Measurements from ENCODE around the gene COPRS.

COPRS gene

DNA sequence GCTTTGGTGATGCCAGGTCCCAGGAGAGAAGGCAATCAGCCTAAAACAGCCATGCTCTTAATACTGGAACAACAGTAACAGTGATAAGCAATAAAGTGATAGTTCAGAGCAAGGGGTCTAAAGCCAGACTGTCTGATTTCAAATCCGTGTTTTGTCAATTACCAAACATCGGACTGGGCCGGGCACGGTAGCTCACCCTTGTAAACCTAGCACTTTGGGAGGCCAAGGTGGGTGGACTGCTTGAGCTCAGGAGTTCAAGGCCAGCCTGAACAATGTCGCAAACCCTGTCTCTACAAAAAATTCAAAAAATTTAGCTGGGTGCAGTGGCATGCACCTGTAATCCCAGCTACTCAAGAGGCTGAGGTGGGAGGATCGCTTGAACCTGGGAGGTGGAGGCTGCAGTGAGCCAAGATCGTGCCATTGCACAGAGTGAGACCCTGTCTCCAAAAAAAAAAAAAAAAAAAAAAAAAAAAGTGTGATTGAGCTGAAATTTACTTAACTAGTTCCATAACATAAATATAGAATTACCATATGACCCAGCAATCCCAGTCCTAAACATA, 5.1 kb downstream of the COPRS start (continued):
- no peak for TF ChIP-seq ZNF565 (CRISPR knock-in tag; conservative IDR thresholded peaks at IDR 0.05; ENCODE audit: low read depth)

DNA sequence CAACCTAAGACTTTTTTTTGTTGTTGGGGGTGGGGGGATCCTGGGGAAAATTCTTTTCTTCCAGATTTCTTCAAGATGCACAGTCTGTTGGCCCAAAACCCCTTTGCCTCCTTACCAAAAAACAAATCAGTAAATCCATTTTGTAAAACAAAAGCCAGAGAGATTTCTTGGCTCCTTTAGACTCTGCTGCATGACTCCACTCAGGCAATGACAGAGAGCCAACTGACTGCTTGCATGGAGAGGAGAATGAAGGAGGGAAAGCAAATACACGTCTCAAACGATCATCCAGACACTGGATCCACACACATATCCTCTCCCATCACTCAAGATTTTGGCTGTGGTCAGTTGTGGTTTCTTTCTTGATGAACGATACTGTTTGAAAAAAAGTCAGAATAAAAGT, 13.8 kb downstream of the COPRS start:
- TF ChIP-seq ZFP3 (CRISPR knock-in tag; IDR thresholded peaks at IDR 0.05): no peak
- TF ChIP-seq ZC3H10 (CRISPR knock-in tag; IDR thresholded peaks at IDR 0.05): no peak
- TF ChIP-seq SNAI2 (CRISPR knock-in tag; IDR thresholded peaks at IDR 0.05): no peak
- TF ChIP-seq, protein P1, sequence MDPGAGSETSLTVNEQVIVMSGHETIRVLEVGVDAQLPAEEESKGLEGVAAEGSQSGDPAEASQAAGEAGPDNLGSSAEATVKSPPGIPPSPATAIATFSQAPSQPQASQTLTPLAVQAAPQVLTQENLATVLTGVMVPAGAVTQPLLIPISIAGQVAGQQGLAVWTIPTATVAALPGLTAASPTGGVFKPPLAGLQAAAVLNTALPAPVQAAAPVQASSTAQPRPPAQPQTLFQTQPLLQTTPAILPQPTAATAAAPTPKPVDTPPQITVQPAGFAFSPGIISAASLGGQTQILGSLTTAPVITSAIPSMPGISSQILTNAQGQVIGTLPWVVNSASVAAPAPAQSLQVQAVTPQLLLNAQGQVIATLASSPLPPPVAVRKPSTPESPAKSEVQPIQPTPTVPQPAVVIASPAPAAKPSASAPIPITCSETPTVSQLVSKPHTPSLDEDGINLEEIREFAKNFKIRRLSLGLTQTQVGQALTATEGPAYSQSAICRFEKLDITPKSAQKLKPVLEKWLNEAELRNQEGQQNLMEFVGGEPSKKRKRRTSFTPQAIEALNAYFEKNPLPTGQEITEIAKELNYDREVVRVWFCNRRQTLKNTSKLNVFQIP (CRISPR knock-in tag; IDR thresholded peaks at IDR 0.05; ENCODE audit: borderline replicate concordance, low read depth): no peak
- TF ChIP-seq, protein P2, sequence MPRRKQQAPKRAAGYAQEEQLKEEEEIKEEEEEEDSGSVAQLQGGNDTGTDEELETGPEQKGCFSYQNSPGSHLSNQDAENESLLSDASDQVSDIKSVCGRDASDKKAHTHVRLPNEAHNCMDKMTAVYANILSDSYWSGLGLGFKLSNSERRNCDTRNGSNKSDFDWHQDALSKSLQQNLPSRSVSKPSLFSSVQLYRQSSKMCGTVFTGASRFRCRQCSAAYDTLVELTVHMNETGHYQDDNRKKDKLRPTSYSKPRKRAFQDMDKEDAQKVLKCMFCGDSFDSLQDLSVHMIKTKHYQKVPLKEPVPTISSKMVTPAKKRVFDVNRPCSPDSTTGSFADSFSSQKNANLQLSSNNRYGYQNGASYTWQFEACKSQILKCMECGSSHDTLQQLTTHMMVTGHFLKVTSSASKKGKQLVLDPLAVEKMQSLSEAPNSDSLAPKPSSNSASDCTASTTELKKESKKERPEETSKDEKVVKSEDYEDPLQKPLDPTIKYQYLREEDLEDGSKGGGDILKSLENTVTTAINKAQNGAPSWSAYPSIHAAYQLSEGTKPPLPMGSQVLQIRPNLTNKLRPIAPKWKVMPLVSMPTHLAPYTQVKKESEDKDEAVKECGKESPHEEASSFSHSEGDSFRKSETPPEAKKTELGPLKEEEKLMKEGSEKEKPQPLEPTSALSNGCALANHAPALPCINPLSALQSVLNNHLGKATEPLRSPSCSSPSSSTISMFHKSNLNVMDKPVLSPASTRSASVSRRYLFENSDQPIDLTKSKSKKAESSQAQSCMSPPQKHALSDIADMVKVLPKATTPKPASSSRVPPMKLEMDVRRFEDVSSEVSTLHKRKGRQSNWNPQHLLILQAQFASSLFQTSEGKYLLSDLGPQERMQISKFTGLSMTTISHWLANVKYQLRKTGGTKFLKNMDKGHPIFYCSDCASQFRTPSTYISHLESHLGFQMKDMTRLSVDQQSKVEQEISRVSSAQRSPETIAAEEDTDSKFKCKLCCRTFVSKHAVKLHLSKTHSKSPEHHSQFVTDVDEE (CRISPR knock-in tag; IDR thresholded peaks at IDR 0.05): no peak
- TF ChIP-seq, protein P3, sequence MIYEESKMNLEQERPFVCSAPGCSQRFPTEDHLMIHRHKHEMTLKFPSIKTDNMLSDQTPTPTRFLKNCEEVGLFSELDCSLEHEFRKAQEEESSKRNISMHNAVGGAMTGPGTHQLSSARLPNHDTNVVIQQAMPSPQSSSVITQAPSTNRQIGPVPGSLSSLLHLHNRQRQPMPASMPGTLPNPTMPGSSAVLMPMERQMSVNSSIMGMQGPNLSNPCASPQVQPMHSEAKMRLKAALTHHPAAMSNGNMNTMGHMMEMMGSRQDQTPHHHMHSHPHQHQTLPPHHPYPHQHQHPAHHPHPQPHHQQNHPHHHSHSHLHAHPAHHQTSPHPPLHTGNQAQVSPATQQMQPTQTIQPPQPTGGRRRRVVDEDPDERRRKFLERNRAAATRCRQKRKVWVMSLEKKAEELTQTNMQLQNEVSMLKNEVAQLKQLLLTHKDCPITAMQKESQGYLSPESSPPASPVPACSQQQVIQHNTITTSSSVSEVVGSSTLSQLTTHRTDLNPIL (CRISPR knock-in tag; IDR thresholded peaks at IDR 0.05; ENCODE audit: low read depth): no peak
- ATAC-seq: no peak

DNA sequence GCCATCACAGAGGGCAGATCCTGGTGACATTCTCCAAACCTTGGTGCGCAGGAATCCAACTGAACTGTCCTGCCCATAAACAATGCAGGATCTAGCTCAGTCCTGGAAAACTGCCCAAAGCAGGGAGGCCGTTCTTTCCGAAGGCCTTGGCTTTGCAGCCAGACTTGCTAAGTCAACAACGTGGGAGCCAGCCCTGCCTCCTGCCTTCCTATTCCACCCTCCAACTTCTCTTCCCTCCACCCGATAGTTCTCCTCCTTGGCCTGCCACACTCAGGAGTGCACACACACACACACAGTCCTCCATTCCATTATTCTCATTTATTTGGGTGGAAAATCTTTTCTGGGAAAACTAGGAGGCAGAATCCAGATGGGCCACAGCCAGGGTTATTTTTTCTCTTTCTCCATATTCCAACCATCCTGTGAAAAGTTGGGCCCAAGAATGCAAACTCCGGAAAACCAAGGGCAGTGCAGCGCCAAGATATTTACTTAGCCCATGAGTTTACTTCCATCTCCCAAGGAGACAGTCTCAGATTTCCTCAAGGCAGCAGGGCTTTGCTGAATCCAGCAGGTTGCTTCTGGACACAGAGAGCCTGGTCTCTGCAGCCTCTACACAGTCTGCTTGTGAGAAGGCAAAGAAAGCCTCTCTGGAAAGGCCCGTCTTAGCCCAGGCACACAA, 15.8 kb downstream of the COPRS start:
- TF ChIP-seq SNAI2 (CRISPR knock-in tag; IDR thresholded peaks at IDR 0.05) (no peak), ZNF565 (CRISPR knock-in tag; conservative IDR thresholded peaks at IDR 0.05; ENCODE audit: low read depth) (no peak), OSR1 (CRISPR knock-in tag; IDR thresholded peaks at IDR 0.05) (no peak), TCF4 (CRISPR knock-in tag; IDR thresholded peaks at IDR 0.05; ENCODE audit: borderline replicate concordance) (no peak), ISL1 (CRISPR knock-in tag; IDR thresholded peaks at IDR 0.05) (no peak), ESRRG (CRISPR knock-in tag; IDR thresholded peaks at IDR 0.05) (no peak), CSDC2 (CRISPR knock-in tag; IDR thresholded peaks at IDR 0.05) (no peak), GLIS3 (CRISPR knock-in tag; IDR thresholded peaks at IDR 0.05) (no peak), ARNTL (CRISPR knock-in tag; IDR thresholded peaks at IDR 0.05; ENCODE audit: borderline replicate concordance, low read depth) (no peak), ZNF8 (CRISPR knock-in tag; IDR thresholded peaks at IDR 0.05) (no peak), ZC3H10 (CRISPR knock-in tag; IDR thresholded peaks at IDR 0.05) (no peak)
- TF ChIP-seq, protein P4, sequence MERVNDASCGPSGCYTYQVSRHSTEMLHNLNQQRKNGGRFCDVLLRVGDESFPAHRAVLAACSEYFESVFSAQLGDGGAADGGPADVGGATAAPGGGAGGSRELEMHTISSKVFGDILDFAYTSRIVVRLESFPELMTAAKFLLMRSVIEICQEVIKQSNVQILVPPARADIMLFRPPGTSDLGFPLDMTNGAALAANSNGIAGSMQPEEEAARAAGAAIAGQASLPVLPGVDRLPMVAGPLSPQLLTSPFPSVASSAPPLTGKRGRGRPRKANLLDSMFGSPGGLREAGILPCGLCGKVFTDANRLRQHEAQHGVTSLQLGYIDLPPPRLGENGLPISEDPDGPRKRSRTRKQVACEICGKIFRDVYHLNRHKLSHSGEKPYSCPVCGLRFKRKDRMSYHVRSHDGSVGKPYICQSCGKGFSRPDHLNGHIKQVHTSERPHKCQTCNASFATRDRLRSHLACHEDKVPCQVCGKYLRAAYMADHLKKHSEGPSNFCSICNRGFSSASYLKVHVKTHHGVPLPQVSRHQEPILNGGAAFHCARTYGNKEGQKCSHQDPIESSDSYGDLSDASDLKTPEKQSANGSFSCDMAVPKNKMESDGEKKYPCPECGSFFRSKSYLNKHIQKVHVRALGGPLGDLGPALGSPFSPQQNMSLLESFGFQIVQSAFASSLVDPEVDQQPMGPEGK (CRISPR knock-in tag; IDR thresholded peaks at IDR 0.05; ENCODE audit: borderline replicate concordance): no peak
- TF ChIP-seq, protein P2 (CRISPR knock-in tag; IDR thresholded peaks at IDR 0.05): no peak
- TF ChIP-seq, protein P1 (CRISPR knock-in tag; IDR thresholded peaks at IDR 0.05; ENCODE audit: borderline replicate concordance, low read depth): no peak
- TF ChIP-seq, protein P5, sequence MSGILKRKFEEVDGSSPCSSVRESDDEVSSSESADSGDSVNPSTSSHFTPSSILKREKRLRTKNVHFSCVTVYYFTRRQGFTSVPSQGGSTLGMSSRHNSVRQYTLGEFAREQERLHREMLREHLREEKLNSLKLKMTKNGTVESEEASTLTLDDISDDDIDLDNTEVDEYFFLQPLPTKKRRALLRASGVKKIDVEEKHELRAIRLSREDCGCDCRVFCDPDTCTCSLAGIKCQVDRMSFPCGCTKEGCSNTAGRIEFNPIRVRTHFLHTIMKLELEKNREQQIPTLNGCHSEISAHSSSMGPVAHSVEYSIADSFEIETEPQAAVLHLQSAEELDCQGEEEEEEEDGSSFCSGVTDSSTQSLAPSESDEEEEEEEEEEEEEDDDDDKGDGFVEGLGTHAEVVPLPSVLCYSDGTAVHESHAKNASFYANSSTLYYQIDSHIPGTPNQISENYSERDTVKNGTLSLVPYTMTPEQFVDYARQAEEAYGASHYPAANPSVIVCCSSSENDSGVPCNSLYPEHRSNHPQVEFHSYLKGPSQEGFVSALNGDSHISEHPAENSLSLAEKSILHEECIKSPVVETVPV (CRISPR knock-in tag; IDR thresholded peaks at IDR 0.05): no peak
- TF ChIP-seq, protein P3 (CRISPR knock-in tag; IDR thresholded peaks at IDR 0.05; ENCODE audit: low read depth): no peak
- ATAC-seq: peak; percentile 62
